GM12864 (cell line): Measurements from ENCODE around the gene UBXN11.

Experiments
- DNase-seq: peaks from one replicate; pipeline ENCODE4 v3.0.0-alpha.2; 2011; ENCODE audit warnings: low read depth
- H3K4me3 ChIP-seq: 2 replicates; pipeline ENCODE4 v1.5.1; 2011; ENCODE audit warnings: mild to moderate bottlenecking, low read depth, low read length, control low read depth
- CTCF ChIP-seq: IDR thresholded peaks from 2 replicates; pipeline ENCODE4 v1.5.1; 2011; ENCODE audit warnings: low read depth, mild to moderate bottlenecking, moderate library complexity, low read length, control low read depth, inconsistent platforms; ENCODE audit errors: missing control alignments

The UBXN11 gene

DNA sequence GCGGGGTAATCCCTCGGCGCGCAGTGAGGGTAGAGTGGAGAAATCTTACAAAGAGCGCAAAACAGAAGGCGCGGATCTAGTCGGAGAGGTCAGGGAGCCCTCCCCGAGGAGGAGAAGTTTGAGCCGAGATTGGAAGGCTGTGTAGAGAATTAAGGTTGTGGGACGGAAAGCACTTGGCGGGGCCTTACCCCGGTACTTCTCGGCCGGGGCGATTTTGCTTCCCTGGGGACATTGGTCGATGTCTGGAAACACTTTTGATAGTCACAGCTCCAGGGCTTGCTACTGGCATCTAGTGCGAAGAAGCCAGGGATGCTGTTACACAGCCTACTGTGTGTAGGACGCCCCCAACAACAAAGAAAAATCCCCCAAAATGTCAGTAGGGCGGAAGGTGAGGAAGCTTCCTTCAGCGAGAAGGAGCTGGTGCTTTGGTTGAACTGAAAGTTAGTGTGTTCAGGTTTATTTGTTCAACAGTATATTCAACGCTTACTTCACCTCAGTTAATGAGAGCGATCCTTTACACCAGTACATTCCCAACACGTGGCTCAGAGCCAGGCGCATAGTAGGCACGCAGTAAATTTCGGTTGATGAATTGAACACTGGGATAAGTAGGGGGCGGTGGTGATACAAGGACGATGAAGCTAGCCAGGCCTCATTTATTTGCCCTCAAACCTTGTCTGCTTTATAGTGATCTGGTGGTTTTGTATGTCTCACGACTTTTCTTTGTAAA, 71.6 kb downstream of the UBXN11 start:
- H3K4me3 ChIP-seq = peak overlapping the region; percentile 80
- no peak for TF ChIP-seq CTCF
- DNase-seq = no peak

- DNase-seq = peak; percentile 94
- peak; percentile 90 for TF ChIP-seq CTCF
- peak within 1 kb of the TSS; percentile 80 for H3K4me3 ChIP-seq
These were observed 72.4 kb downstream of the UBXN11 start, which contains the start of gene CEP85 for GRCh38 chr1:26233903-26234643. CEP85 (plus strand) TSS chr1:26234200; CDS start chr1:26239784, 5,584 bp downstream.
